Dedifferentiated amniotic fluid mesenchymal stem cell (primary cell): ENCODE data around the gene ETV1.

Experiments used
- DNase-seq: peaks from one replicate; pipeline ENCODE4 v3.0.0-alpha.2; 2016; ENCODE audit errors: extremely low spot score

ETV1 gene

GRCh38 chr7:13989126-13989948 lies at the start of gene ETV1:
ETV1 (minus strand) TSS chr7:13989666; CDS start chr7:13989052, 614 bp downstream.
- DNase-seq: peak; percentile 73

- no peak for DNase-seq
These were observed 34.9 kb upstream of the ETV1 start for GRCh38 chr7:14024406-14024805.

GRCh38 chr7:14023838-14024237 lies 34.4 kb upstream of the ETV1 start:
- no peak for DNase-seq

GRCh38 chr7:14023342-14023741 lies 33.9 kb upstream of the ETV1 start:
- DNase-seq: no peak

GRCh38 chr7:14021069-14021468 lies 31.6 kb upstream of the ETV1 start:
- no peak for DNase-seq

- DNase-seq: no peak
These were observed 31.0 kb upstream of the ETV1 start for GRCh38 chr7:14020339-14020900.

- no peak for DNase-seq
These were observed 29.3 kb upstream of the ETV1 start for GRCh38 chr7:14018751-14019150.

- DNase-seq: peak; percentile 15
These were observed 27.5 kb upstream of the ETV1 start for GRCh38 chr7:14016950-14017349.

GRCh38 chr7:14013898-14014297 lies 24.4 kb upstream of the ETV1 start:
- DNase-seq: no peak

GRCh38 chr7:14009453-14010418 lies 20.3 kb upstream of the ETV1 start:
- no peak for DNase-seq

GRCh38 chr7:14001139-14001538 lies 11.7 kb upstream of the ETV1 start:
- no peak for DNase-seq

- DNase-seq: no peak
These were observed 10.8 kb upstream of the ETV1 start for GRCh38 chr7:14000247-14000646.

GRCh38 chr7:13998866-13999265 lies 9.4 kb upstream of the ETV1 start:
- no peak for DNase-seq

- DNase-seq: no peak
These were observed 3.1 kb upstream of the ETV1 start for GRCh38 chr7:13992596-13992964.

- DNase-seq: no peak
These were observed 2.5 kb upstream of the ETV1 start for GRCh38 chr7:13991791-13992595.

- peak; percentile 97 for DNase-seq
These were observed 1.7 kb upstream of the ETV1 start for GRCh38 chr7:13990984-13991790.

- DNase-seq: peak; percentile 25
These were observed 985 bp upstream of the ETV1 start for GRCh38 chr7:13990319-13990983.

GRCh38 chr7:13989949-13990305 lies 461 bp upstream of the ETV1 start:
- DNase-seq: no peak

GRCh38 chr7:13988731-13989125 lies 738 bp downstream of the ETV1 start:
- no peak for DNase-seq

- DNase-seq: no peak
These were observed 1.4 kb downstream of the ETV1 start for GRCh38 chr7:13988065-13988464.
